ENCODE results near the gene VWA5B2. TPM values are rescaled to one million over a fixed set of nuclear protein-coding genes. Genes with fewer than 3 reads are reported as not detected.
A peak's percentile ranks its signal among the peaks of the same experiment; 100 is the strongest.

Gene VWA5B2
- total RNA-seq, 1 experiment from 2014 or later, result 10.6 TPM

GRCh38 chr3:184250167-184250828, 20.9 kb downstream of the VWA5B2 start (continued):
- TF ChIP-seq, protein P1, sequence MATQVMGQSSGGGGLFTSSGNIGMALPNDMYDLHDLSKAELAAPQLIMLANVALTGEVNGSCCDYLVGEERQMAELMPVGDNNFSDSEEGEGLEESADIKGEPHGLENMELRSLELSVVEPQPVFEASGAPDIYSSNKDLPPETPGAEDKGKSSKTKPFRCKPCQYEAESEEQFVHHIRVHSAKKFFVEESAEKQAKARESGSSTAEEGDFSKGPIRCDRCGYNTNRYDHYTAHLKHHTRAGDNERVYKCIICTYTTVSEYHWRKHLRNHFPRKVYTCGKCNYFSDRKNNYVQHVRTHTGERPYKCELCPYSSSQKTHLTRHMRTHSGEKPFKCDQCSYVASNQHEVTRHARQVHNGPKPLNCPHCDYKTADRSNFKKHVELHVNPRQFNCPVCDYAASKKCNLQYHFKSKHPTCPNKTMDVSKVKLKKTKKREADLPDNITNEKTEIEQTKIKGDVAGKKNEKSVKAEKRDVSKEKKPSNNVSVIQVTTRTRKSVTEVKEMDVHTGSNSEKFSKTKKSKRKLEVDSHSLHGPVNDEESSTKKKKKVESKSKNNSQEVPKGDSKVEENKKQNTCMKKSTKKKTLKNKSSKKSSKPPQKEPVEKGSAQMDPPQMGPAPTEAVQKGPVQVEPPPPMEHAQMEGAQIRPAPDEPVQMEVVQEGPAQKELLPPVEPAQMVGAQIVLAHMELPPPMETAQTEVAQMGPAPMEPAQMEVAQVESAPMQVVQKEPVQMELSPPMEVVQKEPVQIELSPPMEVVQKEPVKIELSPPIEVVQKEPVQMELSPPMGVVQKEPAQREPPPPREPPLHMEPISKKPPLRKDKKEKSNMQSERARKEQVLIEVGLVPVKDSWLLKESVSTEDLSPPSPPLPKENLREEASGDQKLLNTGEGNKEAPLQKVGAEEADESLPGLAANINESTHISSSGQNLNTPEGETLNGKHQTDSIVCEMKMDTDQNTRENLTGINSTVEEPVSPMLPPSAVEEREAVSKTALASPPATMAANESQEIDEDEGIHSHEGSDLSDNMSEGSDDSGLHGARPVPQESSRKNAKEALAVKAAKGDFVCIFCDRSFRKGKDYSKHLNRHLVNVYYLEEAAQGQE (IDR thresholded peaks at IDR 0.05; ENCODE audit: low read depth), result no peak
- no peak for TF ChIP-seq ELF1 (IDR thresholded peaks at IDR 0.05; ENCODE audit: borderline replicate concordance, low read depth)
- TF ChIP-seq JUND (IDR thresholded peaks at IDR 0.05), result no peak
- TF ChIP-seq POLR2A (IDR thresholded peaks at IDR 0.05; ENCODE audit: borderline replicate concordance, extremely low read depth, insufficient read depth, insufficient read length), result no peak
- no peak for TF ChIP-seq ZBTB33 (IDR thresholded peaks at IDR 0.05; ENCODE audit: extremely low read depth, insufficient replicate concordance, low read length)
- TF ChIP-seq POLR2AphosphoS5 (IDR thresholded peaks at IDR 0.05; ENCODE audit: low read depth, low read length), result peak; percentile 64
- TF ChIP-seq SIN3A (IDR thresholded peaks at IDR 0.05; ENCODE audit: low read depth), result no peak
- TF ChIP-seq CBX3 (IDR thresholded peaks at IDR 0.05; ENCODE audit: low read depth), result no peak
- no peak for TF ChIP-seq RAD21 (IDR thresholded peaks at IDR 0.05; ENCODE audit: low read depth)
